Hematopoietic multipotent progenitor cell treated with erythropoietin and hydrocortisone succinate and interleukin-3 and kit ligand, for 17 days (in vitro differentiated cells): Measurements from ENCODE around the gene ACSF2.

Source experiments
- DNase-seq: peaks from one replicate; pipeline ENCODE4 v3.0.0-alpha.2; 2015; ENCODE audit warnings: low spot score

The ACSF2 gene

DNA sequence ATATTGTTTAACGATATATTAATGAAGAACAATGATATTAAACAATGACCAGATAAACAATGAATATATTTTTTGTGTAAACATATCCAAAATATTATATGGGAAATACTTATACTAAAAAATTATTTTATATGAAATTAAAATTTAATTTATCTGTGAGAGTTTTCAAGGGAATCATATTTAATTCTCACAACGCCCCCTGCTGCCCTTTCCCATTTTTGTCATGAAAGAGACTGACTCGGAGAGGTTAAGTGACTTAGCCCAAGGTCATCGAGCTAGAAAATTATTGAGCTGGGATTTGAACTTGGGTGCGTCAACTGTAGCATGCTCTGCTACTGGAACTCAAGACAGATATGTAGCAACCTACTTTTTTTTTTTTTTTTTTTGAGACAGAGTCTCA is 75.0 kb downstream of the ACSF2 start:
- peak; percentile 34 for DNase-seq

DNA sequence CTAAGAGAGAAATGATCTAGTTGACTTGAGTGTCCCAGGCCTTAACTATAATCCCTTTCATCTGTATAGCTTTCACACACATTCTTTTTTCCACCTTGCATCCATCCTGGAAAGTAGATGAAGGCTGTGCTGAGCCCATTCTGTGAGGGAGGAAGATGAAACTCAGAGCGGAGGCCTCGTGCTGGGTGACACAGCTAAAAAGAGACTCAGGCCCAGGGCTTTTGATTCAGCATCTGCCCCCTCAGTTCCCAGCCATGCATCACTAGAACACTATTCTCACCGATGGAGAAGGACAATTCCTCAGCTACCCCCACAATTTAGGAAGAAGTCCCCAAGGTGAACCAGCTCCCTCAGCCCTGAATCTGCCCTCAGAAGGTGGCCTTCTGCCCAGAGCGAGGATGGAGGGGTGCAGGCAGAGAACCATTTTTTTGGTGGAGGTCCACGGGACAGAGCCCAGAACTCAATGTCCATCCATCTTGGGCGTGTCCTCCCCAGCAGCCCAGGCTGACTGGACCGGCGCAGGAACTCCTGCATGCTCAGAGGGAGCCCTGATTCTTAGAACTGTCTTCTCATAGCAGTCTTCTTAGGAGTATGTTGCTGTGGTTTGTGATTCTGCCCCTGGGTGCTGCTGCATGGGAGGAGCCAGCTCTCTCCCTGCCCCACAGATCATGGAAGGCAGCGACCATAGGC is 76.4 kb downstream of the ACSF2 start:
- DNase-seq, result no peak

DNA sequence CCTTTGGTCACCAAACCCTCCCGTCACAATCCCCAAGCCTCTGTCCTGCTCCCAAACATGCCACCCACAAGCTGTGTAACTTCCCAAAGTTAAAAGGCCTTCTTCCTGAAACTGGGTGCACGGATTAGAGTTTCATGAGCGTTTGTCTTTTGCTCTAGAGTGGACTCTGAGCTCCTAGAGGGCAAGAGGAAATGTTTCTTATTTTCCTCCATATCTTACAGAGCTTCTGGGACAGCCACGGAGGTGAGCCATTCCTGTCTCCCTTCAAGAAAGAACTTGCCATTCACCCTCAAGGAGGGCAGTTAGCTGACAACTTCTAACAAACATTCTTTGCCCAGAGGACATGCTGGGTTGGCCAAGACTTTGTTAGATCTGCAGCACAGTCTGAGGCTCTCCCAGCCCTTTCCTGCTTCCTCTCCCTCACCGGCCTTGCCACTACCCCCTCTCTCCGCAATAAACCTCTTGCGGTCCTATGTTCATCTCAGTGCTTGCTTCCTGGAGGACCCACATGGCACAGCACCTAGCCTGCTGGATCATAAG is 79.6 kb downstream of the ACSF2 start:
- DNase-seq, result no peak

DNA sequence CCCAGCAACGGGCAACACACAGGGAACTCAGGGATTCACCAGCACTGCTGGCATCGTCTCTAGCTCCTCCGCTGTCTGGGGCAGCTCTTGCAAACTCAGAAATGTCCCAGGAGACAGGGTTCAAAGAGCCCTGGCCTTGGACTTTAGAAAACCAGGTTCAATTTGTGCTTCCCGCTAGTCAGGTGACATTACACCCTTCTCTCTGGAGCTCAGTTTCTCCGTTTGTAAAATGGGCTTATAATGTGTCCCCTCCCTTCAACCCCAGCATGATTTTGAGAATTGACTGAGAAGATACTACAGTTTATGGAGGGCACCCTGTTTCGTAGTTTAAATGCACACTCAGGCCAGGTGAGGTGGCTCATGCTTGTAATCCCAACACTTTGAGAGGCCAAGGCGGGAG is 80.3 kb downstream of the ACSF2 start:
- no peak for DNase-seq

DNA sequence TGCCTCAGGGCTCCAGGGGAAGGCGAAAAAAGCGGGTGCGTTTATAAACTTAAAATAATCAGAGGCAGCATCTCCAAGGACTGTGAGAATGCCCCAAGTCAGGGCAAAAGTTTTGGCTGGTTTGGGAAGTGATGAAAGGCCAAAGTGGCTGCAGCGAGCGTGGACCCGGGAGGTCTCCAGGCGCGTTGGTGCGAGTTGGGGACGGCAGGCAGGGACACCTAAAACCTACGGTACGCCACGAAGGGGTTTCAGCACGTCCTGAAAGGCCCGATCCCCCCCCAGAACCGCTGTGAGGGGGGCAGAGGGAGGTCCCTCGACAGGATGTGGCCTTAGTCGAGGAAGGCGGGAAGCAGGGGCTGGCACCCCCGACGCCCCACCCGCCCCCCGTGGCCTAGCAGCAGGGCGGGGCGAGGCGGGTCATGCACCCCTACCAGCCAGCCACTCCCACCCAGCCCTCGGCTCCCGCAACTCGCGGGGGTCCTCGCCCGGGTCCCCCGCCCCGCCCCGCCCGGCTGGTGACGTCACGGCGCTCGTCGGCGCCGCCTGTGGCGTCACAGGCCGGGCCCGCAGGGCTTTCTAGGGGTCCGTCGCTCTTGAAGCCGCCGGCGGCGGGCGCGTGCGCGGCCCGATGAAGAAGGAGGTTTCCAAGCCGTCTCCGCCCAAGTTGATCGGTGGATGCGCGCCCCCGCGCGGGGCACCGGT is 82.0 kb downstream of the ACSF2 start, which contains the start of gene MYCBPAP:
TSS of gene MYCBPAP (plus strand) at position 569 of the 702 bp plus-strand sequence. CDS start 236 bp downstream, outside the sequence.
- peak; percentile 65 for DNase-seq

DNA sequence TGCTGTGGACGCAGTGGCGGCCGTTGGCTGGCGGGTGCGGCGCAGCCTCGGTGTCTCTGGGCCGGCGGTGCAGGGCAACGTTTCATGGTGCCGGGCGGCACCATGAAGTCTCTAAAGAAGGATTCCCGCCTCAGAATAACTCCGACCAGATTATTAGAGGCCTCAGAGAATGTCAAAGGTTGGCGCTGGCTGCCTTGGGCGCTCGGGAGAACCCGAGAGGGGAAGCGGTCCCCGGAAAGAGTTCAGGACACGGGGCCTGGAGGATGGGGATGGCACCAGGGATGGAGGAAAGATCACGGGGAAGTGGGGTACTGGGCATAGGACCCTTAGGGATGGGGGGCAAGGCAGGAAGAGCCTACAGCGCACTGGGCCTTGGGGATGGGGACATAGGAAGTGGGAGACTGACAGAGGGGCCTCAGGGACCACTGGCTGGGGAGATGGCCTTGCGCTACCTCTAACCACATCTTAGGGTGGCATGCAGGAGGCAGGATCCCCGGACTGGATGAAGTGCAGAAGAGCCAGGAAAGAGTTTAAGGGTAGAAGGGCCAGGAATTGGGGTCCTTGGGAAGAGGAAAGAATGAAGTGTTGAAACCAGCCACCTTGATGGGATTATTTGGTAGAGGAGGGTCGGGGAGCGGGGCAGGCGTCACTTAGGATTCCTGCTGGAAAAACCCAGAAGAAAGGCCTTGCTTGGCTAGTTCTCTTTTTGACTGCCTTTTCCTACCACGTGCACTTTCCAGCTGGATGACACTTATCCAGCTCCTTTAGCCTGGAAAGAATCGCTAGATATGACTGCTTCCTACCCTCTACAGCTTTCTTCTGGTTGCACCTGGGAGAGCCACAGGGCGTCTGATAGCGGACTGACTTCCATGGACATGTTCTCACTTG is 82.8 kb downstream of the ACSF2 start:
- DNase-seq, result no peak

DNA sequence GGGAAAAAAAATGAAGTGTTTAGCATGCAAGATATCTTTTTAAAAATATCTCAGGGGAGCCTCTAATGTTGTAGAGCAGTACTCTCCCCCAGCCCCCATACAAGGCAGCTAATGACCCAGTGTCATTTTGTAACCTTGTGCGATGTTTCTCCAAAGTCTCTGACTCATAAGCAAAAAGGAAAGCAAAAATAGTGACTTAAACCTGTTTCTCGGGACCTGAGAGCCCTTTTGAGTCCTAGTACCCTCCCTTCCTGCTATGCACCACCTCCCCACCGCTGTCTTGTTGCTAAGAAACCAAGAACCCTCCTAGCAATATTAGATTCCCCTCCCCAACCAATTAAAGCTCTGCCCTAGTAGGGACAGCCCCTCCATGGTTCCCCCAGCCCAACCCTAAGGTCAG is 85.0 kb downstream of the ACSF2 start:
- DNase-seq, result no peak

DNA sequence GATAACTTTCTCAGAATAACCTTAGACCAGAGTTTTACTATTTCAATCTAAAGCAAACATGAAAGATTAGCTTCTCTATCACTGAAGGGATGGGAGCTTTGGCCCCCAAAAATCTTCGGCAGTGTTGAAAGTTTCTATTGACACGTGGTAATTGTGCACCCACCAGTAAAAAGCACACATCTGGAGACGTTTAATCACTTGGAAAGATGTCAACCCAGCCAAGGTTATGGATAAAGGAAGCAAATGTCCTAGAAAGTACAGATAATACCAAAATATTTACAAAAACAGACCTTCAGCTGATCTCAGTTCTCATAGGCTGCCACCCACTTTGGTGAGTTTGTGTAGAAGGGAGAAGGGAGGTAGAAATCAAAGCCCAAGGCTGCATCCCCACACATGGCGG is 87.5 kb downstream of the ACSF2 start:
- DNase-seq, result no peak

DNA sequence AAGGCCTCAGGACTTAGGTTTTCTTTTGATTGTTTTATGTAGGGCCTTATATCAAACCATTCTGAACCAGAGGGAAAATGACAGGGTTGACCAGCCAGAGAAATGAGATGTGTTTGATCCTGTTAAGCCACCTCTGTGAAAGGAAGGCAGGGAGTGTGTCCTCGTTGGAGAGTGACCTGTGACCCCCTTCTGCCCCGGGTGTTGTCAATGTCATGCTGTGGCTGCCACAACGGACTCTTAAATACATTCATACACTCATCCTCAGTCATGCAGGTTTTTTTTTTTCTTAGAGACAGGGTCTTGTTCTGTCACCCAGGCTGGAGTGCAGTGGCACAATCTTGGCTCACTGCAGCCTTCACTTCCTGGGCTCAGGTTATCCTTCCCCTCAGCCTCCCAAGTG is 88.4 kb downstream of the ACSF2 start:
- no peak for DNase-seq

DNA sequence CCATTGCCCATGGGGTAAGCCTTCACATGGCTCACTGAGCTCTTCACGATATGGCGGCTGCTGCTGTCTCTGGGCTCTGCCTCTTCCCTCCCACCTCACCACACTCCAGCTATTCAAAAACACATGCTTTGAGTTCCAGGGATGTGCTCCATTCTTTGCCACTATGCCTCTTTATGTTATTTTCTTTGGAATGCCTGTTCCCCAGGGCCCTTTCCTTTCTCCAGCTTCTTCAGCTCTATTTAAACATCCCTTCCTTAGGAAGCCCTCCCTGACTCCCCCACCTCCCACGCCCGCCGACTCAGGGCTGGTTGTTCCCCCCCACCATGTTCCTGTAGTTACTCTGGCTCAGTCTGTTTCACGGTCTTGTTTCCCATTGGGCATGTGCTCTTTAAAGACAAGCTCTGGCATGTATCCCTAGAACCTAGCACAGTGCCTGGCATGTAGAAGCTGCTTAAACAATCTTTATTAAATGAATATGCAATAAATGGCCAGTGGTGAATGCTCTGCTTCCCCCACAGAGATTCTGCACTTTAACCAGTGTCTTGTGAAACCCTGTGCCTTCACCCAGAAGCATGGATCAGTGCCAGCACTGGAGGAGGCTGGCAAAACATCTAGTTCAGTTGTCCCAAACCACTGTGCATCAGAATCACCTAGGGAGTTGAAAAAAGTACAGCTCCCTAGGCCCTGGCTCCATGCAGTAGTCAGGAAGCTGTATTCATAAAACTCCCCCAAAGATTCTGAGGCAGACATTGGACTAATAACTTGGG is 89.1 kb downstream of the ACSF2 start:
- no peak for DNase-seq

DNA sequence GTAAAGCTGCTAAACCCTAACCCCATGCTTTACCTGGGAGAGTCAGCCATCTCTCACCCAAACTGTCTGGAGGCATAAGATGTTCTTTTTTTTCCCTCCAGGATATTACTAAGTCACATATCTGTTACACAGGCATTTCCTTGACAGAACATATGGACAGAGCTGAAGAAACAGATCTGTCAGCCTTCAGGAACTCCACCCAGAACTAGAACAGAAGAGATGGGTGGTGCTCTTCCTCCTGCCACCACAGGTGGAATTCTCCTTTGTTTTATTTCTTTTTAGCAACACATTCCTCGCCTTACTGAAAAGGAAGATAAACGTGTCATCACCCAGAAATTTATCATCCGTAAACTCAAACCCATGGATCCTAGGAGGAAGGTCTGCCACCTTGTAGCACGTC is 91.0 kb downstream of the ACSF2 start:
- no peak for DNase-seq

DNA sequence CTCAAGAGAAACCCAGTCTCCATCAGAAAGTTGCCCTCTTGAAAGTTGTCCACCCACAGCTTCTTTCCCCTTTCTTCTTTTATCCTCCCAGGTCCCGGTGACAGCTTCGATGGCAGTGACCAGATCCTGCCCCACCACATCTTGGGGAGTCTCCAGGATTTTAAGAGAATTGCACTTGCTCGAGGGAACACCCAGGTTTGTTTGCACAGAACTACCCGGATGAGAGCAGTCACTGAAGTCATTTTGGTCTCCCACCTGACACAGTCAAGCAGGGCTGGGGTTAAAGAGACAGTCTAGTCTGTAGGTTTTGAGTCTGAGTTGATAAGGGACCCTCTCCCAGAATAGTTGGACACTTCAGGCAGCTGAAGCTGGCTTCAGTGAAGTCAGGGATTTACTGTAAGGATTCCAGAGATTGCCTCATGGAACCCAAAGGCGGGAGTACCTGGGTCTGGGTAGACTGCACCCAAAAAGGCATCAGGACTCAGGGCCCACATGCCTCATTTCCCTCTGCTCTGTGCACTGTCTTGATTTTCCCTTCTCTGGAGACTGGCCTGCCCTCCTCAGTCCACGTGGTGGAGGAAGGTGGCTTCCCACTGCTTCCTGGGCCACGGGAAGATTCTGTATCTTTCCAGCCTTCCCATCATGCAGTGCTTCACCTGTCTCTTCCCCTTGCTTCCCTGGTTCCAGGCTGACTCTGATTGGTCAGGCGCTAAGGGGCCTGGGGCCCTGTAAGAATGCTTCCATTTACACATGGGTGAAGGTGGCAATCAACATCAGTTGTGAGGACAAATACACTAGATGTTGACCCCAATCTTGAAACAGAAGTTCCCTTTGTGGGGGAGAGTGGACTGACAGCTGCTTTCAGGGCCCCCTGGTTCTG is 91.7 kb downstream of the ACSF2 start:
- no peak for DNase-seq

DNA sequence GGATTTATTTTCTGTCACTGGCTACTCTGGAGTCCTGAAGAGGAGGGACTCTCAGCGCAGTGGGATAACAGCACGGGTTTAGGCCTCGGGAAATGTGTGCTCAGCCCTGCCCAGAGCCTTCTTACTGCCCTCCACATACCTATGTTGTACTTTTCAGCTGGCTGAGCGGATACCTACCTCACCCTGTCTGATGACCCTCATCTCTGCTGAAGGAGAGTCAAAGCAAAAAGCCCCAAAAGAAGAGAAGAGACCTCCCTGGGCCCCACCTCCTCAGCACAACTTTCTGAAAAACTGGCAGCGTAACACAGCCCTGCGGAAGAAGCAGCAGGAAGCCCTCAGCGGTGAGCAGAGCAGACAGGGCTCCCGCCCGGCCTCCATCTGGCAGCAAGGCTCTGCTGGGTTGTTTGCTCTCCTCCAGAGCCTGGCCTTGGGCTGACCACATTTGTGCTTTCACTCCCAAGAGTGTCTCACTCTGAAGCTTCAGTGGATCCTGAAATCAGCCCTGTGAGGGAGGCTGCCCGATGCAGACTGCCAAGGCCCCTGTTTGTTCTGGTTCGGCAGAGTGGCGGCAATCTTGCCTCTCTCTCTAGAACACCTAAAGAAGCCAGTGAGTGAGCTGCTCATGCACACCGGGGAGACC is 92.5 kb downstream of the ACSF2 start:
- DNase-seq, result no peak

DNA sequence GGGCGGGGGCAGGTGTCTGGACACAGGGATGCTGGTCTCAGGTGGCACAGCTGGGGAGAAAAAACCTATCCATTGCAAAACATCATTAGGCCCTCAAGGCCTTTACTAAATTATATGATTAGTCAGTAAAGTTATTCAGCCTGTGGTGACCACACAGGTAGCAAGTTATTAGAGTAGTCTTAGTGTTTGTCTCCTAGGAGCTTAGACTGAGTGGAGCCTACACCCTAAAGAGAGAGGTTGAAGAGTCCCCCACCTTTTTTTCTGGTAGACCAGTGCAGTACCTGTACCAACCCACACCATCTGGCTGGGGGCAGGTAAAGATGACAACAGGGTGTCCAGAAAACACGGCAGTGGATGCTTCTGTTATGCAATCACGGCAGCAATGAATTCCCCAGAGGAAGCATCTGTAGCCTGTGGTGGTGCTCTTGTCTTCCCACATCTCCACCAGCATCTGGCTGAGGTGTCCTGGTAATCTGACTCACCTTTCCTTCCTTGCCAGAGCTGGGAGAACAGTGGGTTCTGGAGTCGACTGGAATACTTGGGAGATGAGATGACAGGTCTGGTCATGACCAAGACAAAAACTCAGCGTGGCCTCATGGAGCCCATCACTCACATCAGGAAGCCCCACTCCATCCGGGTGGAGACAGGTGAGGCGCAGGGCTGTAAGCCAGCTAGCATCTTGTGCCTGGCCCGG is 93.3 kb downstream of the ACSF2 start:
- DNase-seq, result no peak

DNA sequence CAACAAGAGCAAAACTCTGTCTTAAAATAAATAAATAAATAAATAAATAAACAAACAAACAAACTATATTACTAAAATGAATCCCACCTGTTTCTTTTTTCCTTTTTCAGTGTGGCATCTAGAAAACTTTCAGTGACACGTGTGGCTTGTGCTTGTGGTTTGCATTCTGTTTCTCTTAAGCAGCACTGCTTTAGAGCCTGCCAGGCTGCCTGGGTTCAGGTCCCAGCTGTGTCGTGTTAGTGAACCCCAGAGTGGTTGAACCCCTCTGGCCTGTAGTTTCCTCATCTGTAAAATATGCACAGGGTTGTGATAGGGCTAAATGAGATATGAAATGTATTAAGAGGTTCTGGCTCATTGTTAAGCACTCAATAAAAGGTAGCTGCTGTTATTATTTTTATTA is 94.5 kb downstream of the ACSF2 start:
- DNase-seq, result no peak

DNA sequence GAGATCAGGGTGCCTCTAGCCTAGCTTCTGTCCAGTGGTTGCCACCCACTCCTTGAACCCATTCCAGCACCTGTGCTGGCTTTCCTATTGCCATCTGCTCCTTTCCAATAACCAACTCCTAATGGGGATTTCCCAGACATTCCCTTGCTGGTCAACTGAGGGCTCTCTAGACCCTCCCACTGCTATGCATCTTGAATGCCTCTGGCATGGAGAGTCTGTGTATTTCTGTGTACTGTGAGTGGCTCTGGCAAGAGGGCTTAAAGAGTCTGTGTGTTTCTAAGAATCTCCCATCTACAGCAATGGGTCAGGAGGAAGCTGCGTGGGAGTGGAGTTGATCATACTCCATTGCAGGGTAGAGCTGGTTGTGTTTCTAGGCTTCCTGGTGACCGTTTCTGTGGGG is 95.5 kb downstream of the ACSF2 start:
- DNase-seq, result no peak

DNA sequence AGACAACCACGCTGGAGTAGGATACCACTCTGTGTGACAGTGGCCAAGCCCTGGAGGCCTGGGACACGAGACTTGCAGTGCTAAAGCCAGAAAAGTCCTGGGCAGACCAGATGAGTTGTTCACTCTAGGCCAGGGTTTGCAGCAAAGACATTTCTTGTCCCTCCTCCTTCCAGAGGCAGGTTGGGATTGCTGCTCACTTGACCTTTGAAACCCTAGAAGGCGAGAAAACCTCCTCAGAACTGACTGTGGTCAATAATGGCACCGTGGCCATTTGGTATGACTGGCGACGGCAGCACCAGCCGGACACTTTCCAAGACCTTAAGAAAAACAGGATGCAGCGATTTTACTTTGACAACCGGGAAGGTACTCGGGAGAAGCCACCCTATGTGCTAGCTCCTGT is 96.7 kb downstream of the ACSF2 start:
- no peak for DNase-seq

DNA sequence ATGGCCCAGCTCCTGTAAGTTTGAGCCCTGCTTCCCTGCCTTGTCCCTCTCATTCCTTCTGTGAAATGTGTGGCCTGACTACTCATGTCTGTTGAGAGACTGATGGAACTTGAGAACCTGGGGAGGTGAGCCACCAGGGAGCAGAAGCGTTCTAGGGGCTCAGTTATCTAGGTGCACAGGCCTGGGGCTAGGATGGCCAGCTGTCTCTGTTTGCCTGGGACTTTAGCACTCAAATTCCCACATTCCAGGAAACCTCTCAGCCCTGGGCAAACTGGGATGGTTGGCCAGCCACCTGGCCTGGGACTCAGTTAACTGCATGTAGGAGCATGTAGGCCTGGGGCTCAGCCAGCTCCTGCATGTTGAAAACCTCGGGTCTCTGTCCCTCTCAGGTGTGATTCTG is 97.2 kb downstream of the ACSF2 start:
- DNase-seq, result no peak
